ENCODE measurements around the gene CRYZL1.

Gene CRYZL1

GRCh38 chr21:33558777-33559421 is 82.6 kb downstream of the CRYZL1 start:
- DNase-seq = no peak

DNA sequence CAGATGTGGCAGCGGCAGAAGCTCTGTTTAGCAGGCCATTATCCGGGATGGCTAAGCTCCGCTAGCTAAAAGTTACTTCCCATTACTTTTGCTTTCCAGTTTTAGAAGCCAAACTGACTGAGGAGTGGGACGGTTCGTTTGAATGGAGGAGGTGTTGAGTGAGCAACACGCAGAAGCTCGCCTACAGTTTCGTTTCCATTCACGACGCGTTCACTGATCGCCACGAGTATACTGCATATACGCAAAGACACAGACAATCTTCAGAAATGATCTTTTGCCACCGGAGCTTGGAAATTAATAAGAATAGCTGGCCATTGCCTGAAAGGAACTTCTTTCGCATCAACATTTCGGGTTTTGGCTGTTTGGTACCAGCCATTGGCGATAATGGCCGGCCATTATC is 84.1 kb downstream of the CRYZL1 start:
- no peak for DNase-seq

GRCh38 chr21:33554982-33555344 is 86.6 kb downstream of the CRYZL1 start:
- no peak for DNase-seq

GRCh38 chr21:33554236-33554981 is 87.1 kb downstream of the CRYZL1 start:
- DNase-seq = no peak

- DNase-seq = no peak
Observed at GRCh38 chr21:33552999-33553598, 88.4 kb downstream of the CRYZL1 start.

GRCh38 chr21:33552093-33552998 is 89.2 kb downstream of the CRYZL1 start:
- no peak for DNase-seq

GRCh38 chr21:33551664-33552063 is 89.9 kb downstream of the CRYZL1 start:
- DNase-seq = no peak

GRCh38 chr21:33550772-33551660 is 90.5 kb downstream of the CRYZL1 start:
- DNase-seq = no peak

DNA sequence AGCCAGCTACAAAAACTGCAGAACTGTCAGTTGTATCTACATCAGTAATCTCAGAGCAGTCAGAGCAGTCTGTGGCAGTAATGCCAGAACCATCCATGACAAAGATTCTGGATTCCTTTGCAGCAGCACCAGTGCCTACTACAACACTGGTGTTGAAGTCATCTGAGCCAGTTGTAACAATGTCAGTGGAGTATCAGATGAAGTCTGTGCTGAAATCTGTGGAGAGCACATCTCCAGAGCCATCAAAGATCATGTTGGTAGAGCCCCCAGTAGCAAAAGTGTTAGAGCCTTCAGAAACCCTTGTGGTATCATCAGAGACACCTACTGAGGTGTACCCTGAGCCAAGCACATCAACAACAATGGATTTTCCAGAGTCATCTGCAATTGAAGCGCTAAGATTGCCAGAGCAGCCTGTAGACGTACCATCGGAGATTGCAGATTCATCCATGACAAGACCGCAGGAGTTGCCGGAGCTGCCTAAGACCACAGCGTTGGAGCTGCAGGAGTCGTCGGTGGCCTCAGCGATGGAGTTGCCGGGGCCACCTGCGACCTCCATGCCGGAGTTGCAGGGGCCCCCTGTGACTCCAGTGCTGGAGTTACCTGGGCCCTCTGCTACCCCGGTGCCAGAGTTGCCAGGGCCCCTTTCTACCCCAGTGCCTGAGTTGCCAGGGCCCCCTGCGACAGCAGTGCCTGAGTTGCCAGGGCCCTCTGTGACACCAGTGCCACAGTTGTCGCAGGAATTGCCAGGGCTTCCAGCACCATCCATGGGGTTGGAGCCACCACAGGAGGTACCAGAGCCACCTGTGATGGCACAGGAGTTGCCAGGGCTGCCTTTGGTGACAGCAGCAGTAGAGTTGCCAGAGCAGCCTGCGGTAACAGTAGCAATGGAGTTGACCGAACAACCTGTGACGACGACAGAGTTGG is 91.4 kb downstream of the CRYZL1 start:
- no peak for DNase-seq

DNA sequence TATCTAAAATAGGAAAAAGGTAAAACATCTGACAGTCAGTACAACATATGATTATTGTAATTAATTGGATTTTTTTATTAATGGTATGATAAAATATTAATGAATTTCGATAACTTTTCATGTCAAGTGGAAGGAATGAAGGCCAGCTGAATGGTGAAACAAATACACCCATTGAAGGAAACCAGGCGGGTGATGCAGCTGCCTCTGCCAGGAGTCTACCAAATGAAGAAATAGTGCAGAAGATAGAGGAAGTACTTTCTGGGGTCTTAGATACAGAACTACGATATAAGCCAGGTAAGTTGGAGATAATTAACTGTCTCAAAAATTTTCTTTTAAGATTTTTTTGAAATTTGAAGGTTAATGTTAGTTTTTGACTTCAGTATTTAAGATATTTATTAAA is 95.5 kb downstream of the CRYZL1 start:
- DNase-seq = peak; percentile 63

DNA sequence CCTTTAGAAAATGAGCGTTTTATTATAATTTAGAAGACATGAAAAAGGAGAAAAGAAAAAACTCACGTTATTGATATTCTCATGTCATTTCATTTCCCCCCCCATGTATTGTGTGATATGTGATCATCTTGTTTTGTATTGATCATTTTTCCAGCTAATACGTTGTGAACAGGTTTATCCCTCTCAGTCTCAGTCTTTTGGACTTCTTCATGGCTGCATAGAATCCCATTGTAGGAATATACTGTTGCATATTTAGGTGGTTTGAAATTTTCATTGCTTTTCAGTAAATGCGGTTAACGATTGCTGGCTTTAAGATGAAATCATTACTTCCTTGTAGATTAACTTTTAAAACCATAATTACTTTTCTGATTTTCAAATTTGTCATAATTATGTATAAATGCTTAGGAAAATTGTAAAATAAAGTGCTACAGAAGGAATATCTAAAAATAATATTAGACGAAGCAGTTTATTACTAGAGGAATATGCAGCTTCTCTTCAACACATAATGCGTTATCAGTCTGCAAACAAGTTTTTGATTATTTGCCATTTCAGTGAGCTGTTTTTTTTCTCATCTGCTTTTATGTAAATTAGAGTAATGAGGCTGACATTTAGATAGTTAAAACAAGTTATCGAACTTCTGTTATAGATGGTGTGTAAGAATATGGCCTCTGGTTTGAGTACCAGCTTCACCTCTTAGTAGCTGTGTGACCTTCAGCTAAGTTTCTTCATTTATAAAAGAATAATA is 96.9 kb downstream of the CRYZL1 start:
- DNase-seq = no peak

- peak; percentile 75 for DNase-seq
Observed at GRCh38 chr21:33543505-33544129, 97.9 kb downstream of the CRYZL1 start.

- peak; percentile 100 for DNase-seq
Observed at GRCh38 chr21:33542640-33543504, 98.7 kb downstream of the CRYZL1 start, which contains the start of gene SON. Gene SON (plus strand): TSS chr21:33543038. CDS start chr21:33543093, 55 bp downstream.

DNA sequence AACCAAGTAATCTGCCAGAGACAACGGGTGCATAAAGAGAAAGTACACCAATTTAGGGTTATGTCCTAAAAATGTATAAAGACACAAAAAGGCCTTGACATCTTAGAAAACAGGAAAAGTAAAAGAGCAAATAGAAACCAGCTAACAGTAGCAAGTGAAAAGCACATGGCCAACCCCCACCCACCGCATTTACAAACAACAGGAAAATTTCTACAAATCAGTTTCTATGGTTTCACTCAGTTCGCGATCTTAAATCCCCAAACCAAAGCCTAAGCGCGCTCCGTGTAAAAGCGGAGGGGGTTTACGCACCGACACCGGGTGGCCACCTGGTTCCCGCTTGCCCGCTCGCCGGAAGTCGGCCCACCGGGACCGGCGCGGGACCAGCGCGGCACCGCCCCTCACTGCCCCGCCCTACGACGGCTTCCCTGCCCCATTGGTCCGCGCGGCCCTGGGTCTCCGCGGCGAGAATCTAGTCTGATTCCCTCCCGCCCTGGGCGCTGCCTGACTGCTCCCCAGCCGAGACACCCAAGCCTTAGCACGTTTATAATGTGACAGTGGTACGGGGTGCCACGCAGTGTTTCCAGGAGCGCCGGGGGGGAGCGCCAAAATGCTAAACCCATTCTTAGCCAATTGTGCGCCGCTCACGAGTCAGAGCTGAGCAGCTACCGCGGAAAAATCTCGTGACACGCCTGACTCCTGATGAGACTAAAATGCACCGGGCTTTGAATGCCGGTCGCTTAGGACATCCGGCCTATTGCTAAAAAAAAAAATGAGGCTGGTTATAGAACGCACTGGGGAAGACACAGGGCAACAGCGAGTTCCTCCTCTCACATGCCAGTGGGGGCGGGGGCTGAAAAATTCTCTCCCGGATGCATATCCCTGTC is 99.5 kb downstream of the CRYZL1 start, which contains the start of gene GART:
TSS of gene GART (minus strand) at position 362 of the 884 bp plus-strand sequence. CDS start 2,802 bp downstream, outside the sequence.
- peak; percentile 79 for DNase-seq

- peak; percentile 17 for DNase-seq
Observed at GRCh38 chr21:33541105-33541711, 100.3 kb downstream of the CRYZL1 start.

GRCh38 chr21:33540711-33541104 is 100.8 kb downstream of the CRYZL1 start:
- DNase-seq = no peak

DNA sequence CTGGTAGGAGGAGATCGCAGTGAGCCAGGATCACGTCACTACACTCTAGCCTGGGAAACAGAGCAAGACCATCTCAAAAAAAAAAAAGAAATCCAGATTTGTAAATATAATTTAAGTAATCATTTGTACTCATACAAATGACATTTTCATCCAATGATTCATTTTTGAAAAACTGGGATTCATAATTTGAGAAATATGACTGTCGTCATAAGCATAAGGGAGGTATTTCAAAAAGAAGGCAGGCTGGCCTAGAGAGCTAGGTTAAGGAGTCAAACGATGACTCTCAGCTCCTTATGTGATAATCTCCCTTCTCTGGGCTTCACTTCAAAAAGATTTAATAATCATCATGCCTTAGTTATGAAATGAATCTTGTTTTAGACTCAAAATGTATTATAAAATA is 101.9 kb downstream of the CRYZL1 start:
- no peak for DNase-seq
